HFFc6 (cell line): ENCODE results near the gene SERPINA5. TPM values are rescaled to one million over a fixed set of nuclear protein-coding genes. Genes with fewer than 3 reads are reported as not detected.

Experiments used
- DNase-seq: peaks from one replicate; pipeline ENCODE4 v3.0.0-alpha.2; 2018
- H3K27ac Mint-ChIP-seq: 2 replicates; pipeline ENCODE4 v1.8.0; 2020; ENCODE audit warnings: mild to moderate bottlenecking, mixed read lengths
- H3K27me3 Mint-ChIP-seq: 2 replicates; pipeline ENCODE4 v1.8.0; 2021; ENCODE audit warnings: mild to moderate bottlenecking, moderate library complexity, mixed read lengths; ENCODE audit not compliant: insufficient read depth
- H3K36me3 Mint-ChIP-seq: 2 replicates; pipeline ENCODE4 v1.8.0; 2021; ENCODE audit warnings: low read depth, mixed read lengths
- H3K4me1 Mint-ChIP-seq: 2 replicates; pipeline ENCODE4 v1.8.0; 2020; ENCODE audit warnings: low read depth, mixed read lengths
- H3K4me3 Mint-ChIP-seq: 2 replicates; pipeline ENCODE4 v1.8.0; 2020; ENCODE audit warnings: mild to moderate bottlenecking, moderate library complexity, mixed read lengths
- H3K9me3 Mint-ChIP-seq: 2 replicates; pipeline ENCODE4 v1.8.0; 2020; ENCODE audit warnings: mild to moderate bottlenecking, mixed read lengths
- total RNA-seq, 6 experiments: library from RNA; stranded (reverse); fragmentation: NEBNext Ultra II Directional; extraction: Animal tissue kit (Norgen Biotek cat#: 25700); gene quantifications; 2 replicates in 1 of 6; 3 replicates in 5 of 6; pipeline ENCODE4 v1.2.3, GENCODE V29; 2021
- TF ChIP-seq, protein P1 (sequence below): fragments of 200-600 bp; sonication (generic); IDR thresholded peaks from 2 replicates; pipeline ENCODE4 v1.5.0; 2021; ENCODE audit warnings: antibody characterized with exemption, mild to moderate bottlenecking

Gene SERPINA5
- total RNA-seq, 6 experiments from 2014 or later, result not detected

DNA sequence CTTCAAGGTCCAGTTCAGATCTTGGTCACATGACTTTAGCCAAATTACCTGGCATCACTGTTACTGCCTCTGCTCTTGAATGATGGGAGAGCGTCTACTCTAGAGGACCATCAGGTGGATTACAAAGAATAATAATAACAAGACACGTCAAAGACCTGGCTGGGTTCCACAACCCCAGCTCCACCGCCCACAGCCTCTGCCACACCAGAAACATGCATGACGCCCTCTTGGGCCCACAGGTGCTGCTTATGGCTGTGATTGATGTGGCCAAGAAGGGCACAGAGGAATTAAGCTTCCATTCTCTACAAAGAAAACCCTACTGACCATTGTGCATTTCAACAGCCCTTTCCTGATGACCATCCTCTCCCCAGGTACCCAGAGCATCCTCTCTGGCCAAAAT, 49.2 kb downstream of the SERPINA5 start:
- H3K4me1 Mint-ChIP-seq, result no peaks in the 10 kb centered on the region
- DNase-seq, result no peak
- peaks cover 53% of the 10 kb centered on the region for H3K9me3 Mint-ChIP-seq
- no peak overlapping the region for H3K27ac Mint-ChIP-seq
- TF ChIP-seq, protein P1, sequence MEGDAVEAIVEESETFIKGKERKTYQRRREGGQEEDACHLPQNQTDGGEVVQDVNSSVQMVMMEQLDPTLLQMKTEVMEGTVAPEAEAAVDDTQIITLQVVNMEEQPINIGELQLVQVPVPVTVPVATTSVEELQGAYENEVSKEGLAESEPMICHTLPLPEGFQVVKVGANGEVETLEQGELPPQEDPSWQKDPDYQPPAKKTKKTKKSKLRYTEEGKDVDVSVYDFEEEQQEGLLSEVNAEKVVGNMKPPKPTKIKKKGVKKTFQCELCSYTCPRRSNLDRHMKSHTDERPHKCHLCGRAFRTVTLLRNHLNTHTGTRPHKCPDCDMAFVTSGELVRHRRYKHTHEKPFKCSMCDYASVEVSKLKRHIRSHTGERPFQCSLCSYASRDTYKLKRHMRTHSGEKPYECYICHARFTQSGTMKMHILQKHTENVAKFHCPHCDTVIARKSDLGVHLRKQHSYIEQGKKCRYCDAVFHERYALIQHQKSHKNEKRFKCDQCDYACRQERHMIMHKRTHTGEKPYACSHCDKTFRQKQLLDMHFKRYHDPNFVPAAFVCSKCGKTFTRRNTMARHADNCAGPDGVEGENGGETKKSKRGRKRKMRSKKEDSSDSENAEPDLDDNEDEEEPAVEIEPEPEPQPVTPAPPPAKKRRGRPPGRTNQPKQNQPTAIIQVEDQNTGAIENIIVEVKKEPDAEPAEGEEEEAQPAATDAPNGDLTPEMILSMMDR, result no peak
- no peaks in the 10 kb centered on the region for H3K27me3 Mint-ChIP-seq
- H3K36me3 Mint-ChIP-seq, result no peaks in the 10 kb centered on the region
- no peak overlapping the region for H3K4me3 Mint-ChIP-seq

DNA sequence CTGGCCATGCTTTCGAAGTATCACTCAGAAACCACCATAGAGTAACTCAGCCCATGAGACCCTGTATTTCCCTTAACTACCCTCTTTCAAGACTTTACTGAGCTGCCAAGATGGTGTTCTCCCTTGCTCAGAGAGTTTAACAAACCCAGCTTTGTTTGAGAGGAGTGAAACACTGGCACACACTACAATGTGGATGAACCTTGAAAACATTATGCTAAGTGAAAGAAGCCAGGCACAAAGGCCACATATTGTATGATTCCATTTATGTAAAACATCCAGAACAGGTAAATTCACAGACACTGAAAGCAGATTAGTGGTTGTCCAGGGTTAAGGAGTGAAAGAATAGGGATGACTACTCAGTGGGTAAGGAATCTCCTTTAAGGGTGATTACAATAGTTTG, 49.8 kb downstream of the SERPINA5 start:
- H3K4me3 Mint-ChIP-seq, result no peak overlapping the region
- H3K4me1 Mint-ChIP-seq, result no peaks in the 10 kb centered on the region
- no peak overlapping the region for H3K27ac Mint-ChIP-seq
- TF ChIP-seq, protein P1, result no peak
- H3K36me3 Mint-ChIP-seq, result no peaks in the 10 kb centered on the region
- DNase-seq, result no peak
- H3K9me3 Mint-ChIP-seq, result peaks cover 53% of the 10 kb centered on the region
- H3K27me3 Mint-ChIP-seq, result no peaks in the 10 kb centered on the region

DNA sequence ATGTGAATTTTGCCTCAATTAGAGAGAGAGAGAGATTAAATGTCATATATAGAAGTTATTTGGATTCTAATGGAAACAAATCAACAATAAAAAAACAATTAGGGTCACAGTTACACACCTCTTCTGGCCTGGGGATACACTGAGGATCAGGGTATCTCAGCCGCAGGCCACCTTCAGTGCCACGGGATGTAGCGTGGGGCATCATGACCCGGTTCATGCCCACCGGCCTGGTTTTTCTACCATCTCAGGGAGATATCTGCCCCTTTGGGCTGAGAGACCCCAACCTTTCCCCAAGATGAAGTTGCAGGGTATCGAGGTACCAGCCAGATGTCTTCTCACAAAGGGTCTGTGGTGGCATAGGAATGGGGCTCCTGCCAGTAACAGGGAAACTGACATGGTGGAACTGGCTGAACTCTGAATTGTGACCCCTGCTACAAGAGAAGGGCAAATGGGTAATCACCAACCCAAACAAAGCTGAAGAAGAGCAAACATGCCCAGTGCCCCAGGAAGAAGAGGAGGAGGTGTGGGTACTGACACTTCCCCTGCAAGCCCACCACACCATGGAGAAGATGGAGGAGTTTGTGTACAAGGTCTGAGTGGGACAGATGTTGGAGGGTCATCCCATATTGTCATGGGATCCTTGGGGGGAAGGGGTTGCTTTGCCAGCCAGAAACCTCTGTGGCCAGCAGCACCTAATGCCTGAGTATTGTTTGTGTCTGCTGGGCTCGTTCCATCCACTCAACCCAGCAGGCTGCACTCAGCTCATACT, 50.5 kb downstream of the SERPINA5 start:
- no peaks in the 10 kb centered on the region for H3K27me3 Mint-ChIP-seq
- peaks cover 53% of the 10 kb centered on the region for H3K9me3 Mint-ChIP-seq
- no peak for DNase-seq
- no peak overlapping the region for H3K4me3 Mint-ChIP-seq
- H3K36me3 Mint-ChIP-seq, result no peaks in the 10 kb centered on the region
- TF ChIP-seq, protein P1, result no peak
- H3K4me1 Mint-ChIP-seq, result no peaks in the 10 kb centered on the region
- H3K27ac Mint-ChIP-seq, result no peak overlapping the region

DNA sequence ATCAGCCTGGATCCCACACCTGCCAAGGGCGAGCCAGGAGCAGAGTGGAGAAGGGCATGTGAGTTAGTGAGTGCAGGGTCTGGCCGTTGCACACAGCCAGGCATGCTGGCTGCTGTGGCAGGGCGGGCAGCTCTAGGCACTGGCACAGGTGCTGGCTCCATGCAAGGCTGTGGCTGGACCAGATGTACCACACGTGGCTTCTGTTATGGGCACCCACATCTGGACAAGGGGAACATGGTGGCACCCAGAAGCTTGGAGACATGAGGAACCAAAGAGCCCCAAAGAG, 51.0 kb downstream of the SERPINA5 start:
- Mint-ChIP-seq H3K4me3 (no peak overlapping the region), H3K4me1 (no peaks in the 10 kb centered on the region), H3K27ac (no peak overlapping the region), H3K27me3 (no peaks in the 10 kb centered on the region), H3K9me3 (peaks cover 49% of the 10 kb centered on the region), H3K36me3 (no peaks in the 10 kb centered on the region)
- DNase-seq, result no peak
- TF ChIP-seq, protein P1, result no peak

DNA sequence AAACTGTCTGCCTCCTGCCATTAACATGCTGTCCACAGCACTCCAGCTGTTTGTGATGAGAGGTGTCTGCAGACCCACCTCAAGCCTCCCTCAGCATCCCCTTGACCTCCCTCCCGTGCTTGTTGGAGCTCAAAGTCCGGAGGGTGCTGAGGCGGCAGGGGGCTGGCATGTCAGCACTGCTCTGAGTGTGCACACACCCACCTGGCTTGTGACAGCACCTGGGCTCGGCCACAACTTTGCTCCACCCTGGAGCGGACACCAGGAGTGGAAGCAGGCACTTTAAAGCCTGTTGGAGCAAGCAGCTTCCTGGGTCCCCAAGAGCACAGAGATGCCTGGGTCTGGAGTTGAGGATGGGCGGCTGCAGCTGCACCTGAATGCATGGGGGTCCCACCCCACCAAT, 51.9 kb downstream of the SERPINA5 start:
- DNase-seq, result no peak
- TF ChIP-seq, protein P1, result no peak
- H3K27ac Mint-ChIP-seq, result no peak overlapping the region
- peaks cover 50% of the 10 kb centered on the region for H3K9me3 Mint-ChIP-seq
- no peaks in the 10 kb centered on the region for H3K4me1 Mint-ChIP-seq
- no peaks in the 10 kb centered on the region for H3K27me3 Mint-ChIP-seq
- H3K36me3 Mint-ChIP-seq, result no peaks in the 10 kb centered on the region
- no peak overlapping the region for H3K4me3 Mint-ChIP-seq
